Lung (tissue), 12 donors: Measurements from ENCODE around the gene PRKAR1B. TPM values are rescaled to one million over a fixed set of nuclear protein-coding genes. Genes with fewer than 3 reads are reported as not detected.
"Not testable (repeated sequence)": the region's sequence is repeated elsewhere in the genome, so short reads cannot be mapped to it uniquely, and the experiment has no call there.

Experiments used
- ATAC-seq: fragments of 200-7000 bp; cut with Tn5 transposase; one replicate; pipeline ENCODE4 v1.9.1; 2020; ENCODE audit warnings: moderate number of reproducible peaks; ENCODE audit not compliant: insufficient read depth, low FRiP score
- DNase-seq, 3 donors: peaks; one replicate each; pipeline ENCODE4 v3.0.0-alpha.2; 2013 to 2017
- H3K27ac ChIP-seq, 2 donors: one replicate each; pipeline ENCODE4 v1.5.1; 2013; ENCODE audit warnings: mild to moderate bottlenecking in 2 of 2, moderate library complexity in 2 of 2, control low read depth in 1 of 2, inconsistent platforms in 1 of 2, low read depth in 1 of 2, low read length in 1 of 2
- H3K27me3 ChIP-seq, 3 donors: one replicate each; pipeline ENCODE4 v1.5.1; 2013; ENCODE audit warnings: low read length in 2 of 3; ENCODE audit not compliant: control insufficient read depth in 3 of 3, insufficient read depth in 3 of 3
- H3K36me3 ChIP-seq, 4 donors: one replicate each; pipeline ENCODE4 v1.5.1; 2013; ENCODE audit warnings: low read length in 4 of 4, mild to moderate bottlenecking in 1 of 4, moderate library complexity in 1 of 4; ENCODE audit not compliant: control insufficient read depth in 4 of 4, insufficient read depth in 4 of 4
- H3K4me1 ChIP-seq, 5 donors: one replicate each; pipeline ENCODE4 v1.5.1; 2013; ENCODE audit warnings: low read length in 5 of 5, mild to moderate bottlenecking in 2 of 5, moderate library complexity in 1 of 5; ENCODE audit not compliant: control insufficient read depth in 5 of 5, insufficient read depth in 5 of 5
- H3K4me3 ChIP-seq: one replicate; pipeline ENCODE4 v1.5.1; 2013; ENCODE audit warnings: mild to moderate bottlenecking, control low read depth, moderate library complexity
- H3K9ac ChIP-seq, 2 donors: one replicate each; pipeline ENCODE4 v1.5.1; 2013; ENCODE audit warnings: low read length in 2 of 2, control low read depth in 1 of 2; ENCODE audit not compliant: insufficient read depth in 1 of 2
- H3K9me3 ChIP-seq, 4 donors: one replicate each; pipeline ENCODE4 v1.5.1; 2013; ENCODE audit warnings: low read length in 3 of 4, mild to moderate bottlenecking in 1 of 4, moderate library complexity in 1 of 4; ENCODE audit not compliant: control insufficient read depth in 4 of 4, insufficient read depth in 3 of 4
- WGBS, 2 donors: extraction: QIAGEN DNeasy Blood & Tissue Kit; methylation state at CpG; one replicate each; pipeline ENCODE4 v1.1.7; 2013; 5-methylcytosine and 5-hydroxymethylcytosine counted together
- polyA plus RNA-seq, 2 donors: library from polyadenylated mRNA; stranded (reverse); fragments of 200-250 nt; gene quantifications; one replicate each; pipeline ENCODE4 v1.2.1, GENCODE V29; 2013
- total RNA-seq, 2 donors: library from RNA; depleted of rRNA in 1 of 2; stranded (reverse); fragments of >200 nt in 1 of 2; gene quantifications; one replicate each; pipeline ENCODE4 v1.2.1, GENCODE V29; 2014 to 2021
- TF ChIP-seq, protein P1 (sequence below): IDR thresholded peaks from 2 replicates; pipeline ENCODE4 v1.5.1; 2012; ENCODE audit warnings: mild to moderate bottlenecking; ENCODE audit errors: control extremely low read depth, extremely low read depth
- donor health status: control.
- donor health status: control.
- donor health status: Bipolar disorder and iron deficiency.
- donor health status: healthy.
- donor health status: DM: yes; HTN: yes; CAD: no.

The PRKAR1B gene
- total and polyA plus RNA-seq, 4 donors = 11.3 to 32.0 (median 16.3) TPM

DNA sequence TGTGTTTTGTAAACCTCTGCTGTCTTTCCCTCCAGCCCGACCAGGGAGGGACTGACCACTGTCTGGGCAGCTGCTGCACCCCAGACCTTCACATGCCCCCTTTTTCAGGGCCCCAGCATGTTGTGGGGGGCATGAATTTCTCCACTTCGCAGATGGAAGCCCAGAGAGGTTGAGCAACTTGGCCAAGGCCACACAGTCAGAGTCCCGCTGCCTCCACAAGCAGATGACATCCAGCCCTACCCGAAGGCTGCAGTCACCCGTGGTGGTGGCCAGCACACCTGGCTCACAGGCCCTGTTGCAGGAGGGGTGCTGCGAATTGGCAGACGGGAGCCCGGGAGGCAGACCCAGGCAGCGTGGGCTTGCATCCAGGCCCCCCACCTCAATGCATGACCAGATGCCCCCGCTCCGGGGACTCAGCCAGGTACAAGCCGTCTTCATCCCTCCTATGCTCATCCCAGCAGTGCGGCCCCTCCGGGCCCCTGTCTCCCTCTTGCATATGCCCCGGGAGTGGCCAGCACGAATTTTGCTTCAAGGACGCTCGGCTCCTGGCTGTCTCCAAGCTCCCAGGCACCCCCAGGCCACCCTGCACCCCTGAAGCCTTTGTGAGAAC, 171.4 kb downstream of the PRKAR1B start:
- no peak overlapping the region for H3K27ac ChIP-seq
- no peaks in the 10 kb centered on the region for H3K9me3 ChIP-seq
- TF ChIP-seq, protein P1, sequence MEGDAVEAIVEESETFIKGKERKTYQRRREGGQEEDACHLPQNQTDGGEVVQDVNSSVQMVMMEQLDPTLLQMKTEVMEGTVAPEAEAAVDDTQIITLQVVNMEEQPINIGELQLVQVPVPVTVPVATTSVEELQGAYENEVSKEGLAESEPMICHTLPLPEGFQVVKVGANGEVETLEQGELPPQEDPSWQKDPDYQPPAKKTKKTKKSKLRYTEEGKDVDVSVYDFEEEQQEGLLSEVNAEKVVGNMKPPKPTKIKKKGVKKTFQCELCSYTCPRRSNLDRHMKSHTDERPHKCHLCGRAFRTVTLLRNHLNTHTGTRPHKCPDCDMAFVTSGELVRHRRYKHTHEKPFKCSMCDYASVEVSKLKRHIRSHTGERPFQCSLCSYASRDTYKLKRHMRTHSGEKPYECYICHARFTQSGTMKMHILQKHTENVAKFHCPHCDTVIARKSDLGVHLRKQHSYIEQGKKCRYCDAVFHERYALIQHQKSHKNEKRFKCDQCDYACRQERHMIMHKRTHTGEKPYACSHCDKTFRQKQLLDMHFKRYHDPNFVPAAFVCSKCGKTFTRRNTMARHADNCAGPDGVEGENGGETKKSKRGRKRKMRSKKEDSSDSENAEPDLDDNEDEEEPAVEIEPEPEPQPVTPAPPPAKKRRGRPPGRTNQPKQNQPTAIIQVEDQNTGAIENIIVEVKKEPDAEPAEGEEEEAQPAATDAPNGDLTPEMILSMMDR = no peak
- H3K9ac ChIP-seq = no peak overlapping the region
- ATAC-seq (no peak), DNase-seq (no peak)
- H3K36me3 ChIP-seq = no peaks in the 10 kb centered on the region
- peaks cover 0 to 14% (median 0%) of the 10 kb centered on the region in 5 donors for H3K4me1 ChIP-seq
- H3K27me3 ChIP-seq = no peaks in the 10 kb centered on the region
- 95% methylated on average over 17 to 18 of the region's 18 CpGs for WGBS, 2 donors
- H3K4me3 ChIP-seq = no peak overlapping the region

DNA sequence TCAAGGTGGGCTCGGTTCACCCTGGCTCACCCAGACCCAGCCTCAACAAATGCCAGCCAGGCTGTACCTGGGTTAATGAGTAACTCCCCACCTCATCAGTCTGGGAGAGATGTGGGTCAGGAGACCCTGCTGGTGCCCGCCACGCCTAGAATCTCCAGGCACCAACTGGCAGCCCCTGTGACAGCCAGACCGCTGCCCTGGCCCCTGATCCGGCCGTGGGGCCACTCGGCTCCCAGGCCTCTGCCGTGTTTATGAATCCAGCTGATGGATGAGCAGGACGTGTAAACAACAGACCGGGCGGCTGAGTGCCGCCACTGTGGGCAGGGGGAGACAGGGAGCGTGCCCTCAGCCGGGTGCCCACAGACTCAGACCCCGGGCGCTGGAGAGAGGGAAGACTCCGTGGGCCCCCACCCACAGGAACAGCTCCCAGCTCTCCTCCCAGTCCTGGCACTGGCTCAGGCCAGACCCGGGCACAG, 173.4 kb downstream of the PRKAR1B start:
- TF ChIP-seq, protein P1 = no peak
- Histone ChIP-seq H3K4me1 (peaks cover 0 to 24% (median 0%) of the 10 kb centered on the region in 5 donors), H3K4me3 (no peak overlapping the region), H3K9ac (no peak overlapping the region), H3K36me3 (peaks cover 0 to 1% (median 0%) of the 10 kb centered on the region in 4 donors), H3K27ac (no peak overlapping the region), H3K27me3 (no peaks in the 10 kb centered on the region), H3K9me3 (peaks cover 0 to 3% (median 0%) of the 10 kb centered on the region in 4 donors)
- ATAC-seq (no peak), DNase-seq (peak in 2 of 3 donors; percentile 45 to 75)
- WGBS, 2 donors = 73 to 80% methylated on average over 17 to 18 of the region's 18 CpGs

DNA sequence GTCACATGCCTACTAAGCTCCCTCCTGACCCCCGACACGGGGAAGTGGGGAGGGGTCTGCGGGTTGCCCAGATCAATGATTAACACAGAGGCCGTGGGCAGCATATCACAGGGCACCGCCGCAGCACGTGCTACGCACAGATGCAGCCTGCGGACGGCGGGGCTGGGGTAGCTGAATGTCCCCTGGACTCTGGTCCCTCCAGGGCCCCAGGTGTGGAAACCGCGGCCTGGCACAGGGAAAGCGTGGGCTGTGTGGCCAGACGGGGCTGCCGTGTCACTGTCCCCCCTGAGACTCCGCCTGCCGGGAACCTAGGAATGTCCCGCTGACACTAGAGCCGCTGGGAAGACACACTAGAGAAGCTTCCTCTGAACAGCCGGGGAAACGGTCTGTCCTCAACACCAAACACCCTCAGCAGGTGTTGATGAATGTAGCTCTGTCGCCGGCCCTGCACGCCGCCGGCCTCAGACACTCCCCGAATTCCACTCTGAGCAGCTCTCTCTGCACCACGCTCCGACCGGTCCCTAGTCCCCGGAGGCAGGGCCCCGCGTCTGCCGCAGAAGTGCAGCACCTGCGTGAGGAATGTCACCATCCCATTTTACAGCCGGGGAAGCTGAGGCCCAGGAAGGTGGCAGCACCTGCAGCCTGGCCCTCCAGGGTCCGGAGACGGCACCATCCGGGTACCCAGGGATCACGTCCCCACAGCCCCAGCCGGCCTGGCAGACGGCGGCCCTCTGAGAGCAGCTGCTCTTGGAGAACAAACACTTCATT, 174.0 kb downstream of the PRKAR1B start:
- no peak overlapping the region for H3K9ac ChIP-seq
- ATAC-seq (no peak), DNase-seq (peak in 1 of 3 donors; percentile 67)
- peaks cover 0 to 27% (median 0%) of the 10 kb centered on the region in 5 donors for H3K4me1 ChIP-seq
- no peaks in the 10 kb centered on the region for H3K27me3 ChIP-seq
- H3K4me3 ChIP-seq = no peak overlapping the region
- peaks cover 0 to 1% (median 0%) of the 10 kb centered on the region in 4 donors for H3K36me3 ChIP-seq
- H3K27ac ChIP-seq = no peak overlapping the region
- 70 to 83% methylated on average over 44 of the region's 44 CpGs for WGBS, 2 donors
- H3K9me3 ChIP-seq = peaks cover 0 to 3% (median 0%) of the 10 kb centered on the region in 4 donors
- TF ChIP-seq, protein P1 = no peak

DNA sequence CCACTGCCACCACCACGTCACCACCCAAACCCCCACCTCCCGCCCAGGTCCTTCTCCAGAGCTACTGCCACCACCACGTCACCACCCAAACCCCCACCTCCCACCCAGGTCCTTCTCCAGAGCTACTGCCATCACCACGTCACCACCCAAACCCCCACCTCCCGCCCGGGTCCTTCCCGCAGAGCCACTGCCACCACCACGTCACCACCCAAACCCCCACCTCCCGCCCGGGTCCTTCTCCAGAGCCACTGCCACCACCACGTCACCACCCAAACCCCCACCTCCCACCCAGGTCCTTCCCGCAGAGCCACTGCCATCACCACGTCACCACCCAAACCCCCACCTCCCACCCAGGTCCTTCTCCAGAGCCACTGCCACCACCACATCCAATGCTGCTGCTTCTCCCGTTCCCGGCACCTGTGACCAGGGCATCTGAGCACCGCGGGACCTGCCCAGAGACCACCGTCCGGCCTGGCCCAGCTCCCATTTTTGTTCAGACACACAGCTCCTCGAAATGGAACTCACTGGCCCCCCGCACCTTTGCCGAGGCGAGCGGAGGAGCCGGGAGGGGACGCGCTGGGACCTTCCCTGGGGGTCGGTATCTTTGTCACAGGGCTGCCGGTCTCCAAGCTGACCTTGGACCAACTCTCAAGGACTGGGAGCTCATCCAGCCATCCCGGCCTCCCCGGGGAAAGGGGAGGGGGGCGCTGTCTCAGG, 174.8 kb downstream of the PRKAR1B start:
- H3K4me3 ChIP-seq, H3K27ac ChIP-seq, DNase-seq, H3K27me3 ChIP-seq, H3K36me3 ChIP-seq, H3K9ac ChIP-seq, H3K9me3 ChIP-seq, ATAC-seq: not testable (repeated sequence)
- H3K4me1 ChIP-seq = peaks cover 0 to 27% (median 0%) of the 10 kb centered on the region in 5 donors
- WGBS, 2 donors = 83 to 87% methylated on average over 29 to 32 of the region's 32 CpGs

DNA sequence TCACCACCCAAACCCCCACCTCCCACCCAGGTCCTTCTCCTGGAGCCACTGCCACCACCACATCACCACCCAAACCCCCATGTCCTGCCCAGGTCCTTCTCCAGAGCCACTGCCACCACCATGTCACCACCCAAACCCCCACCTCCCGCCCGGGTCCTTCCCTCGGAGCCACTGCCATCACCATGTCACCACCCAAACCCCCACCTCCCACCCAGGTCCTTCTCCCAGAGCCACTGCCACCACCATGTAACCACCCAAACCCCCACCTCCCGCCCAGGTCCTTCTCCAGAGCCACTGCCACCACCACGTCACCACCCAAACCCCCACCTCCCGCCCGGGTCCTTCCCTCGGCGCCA, 175.5 kb downstream of the PRKAR1B start:
- WGBS, 2 donors = 95% methylated on average over 9 of the region's 9 CpGs

More for the DNA sequence above, 175.5 kb downstream of the PRKAR1B start:
- H3K4me1 ChIP-seq = peaks cover 0 to 27% (median 0%) of the 10 kb centered on the region in 5 donors
- not testable (repeated sequence) for H3K27ac ChIP-seq, ATAC-seq, H3K27me3 ChIP-seq, H3K36me3 ChIP-seq, H3K9me3 ChIP-seq, DNase-seq, H3K4me3 ChIP-seq, H3K9ac ChIP-seq
